Stomach smooth muscle (tissue), 2 donors: ENCODE data around the gene PRX.
A peak's percentile ranks its signal among the peaks of the same experiment; 100 is the strongest.

Experiments used
- H3K27ac ChIP-seq: one replicate; pipeline ENCODE4 v1.7.0; 2013; ENCODE audit warnings: mild to moderate bottlenecking, low read length, inconsistent platforms
- H3K27me3 ChIP-seq, 2 donors: one replicate each; pipeline ENCODE4 v1.7.0; 2013; ENCODE audit warnings: low read length in 2 of 2; ENCODE audit not compliant: insufficient read depth in 2 of 2, control insufficient read depth in 1 of 2
- H3K36me3 ChIP-seq, 2 donors: one replicate each; pipeline ENCODE4 v1.7.0; 2013; ENCODE audit warnings: low read length in 2 of 2; ENCODE audit not compliant: control insufficient read depth in 2 of 2, insufficient read depth in 2 of 2
- H3K4me1 ChIP-seq: one replicate; pipeline ENCODE4 v1.7.0; 2013; ENCODE audit warnings: low read length; ENCODE audit not compliant: control insufficient read depth, insufficient read depth
- H3K4me3 ChIP-seq, 2 donors: one replicate each; pipeline ENCODE4 v1.7.0; 2013; ENCODE audit warnings: low read length in 2 of 2
- H3K9ac ChIP-seq, 2 donors: one replicate each; pipeline ENCODE4 v1.7.0; 2013; ENCODE audit warnings: low read length in 2 of 2, mild to moderate bottlenecking in 1 of 2
- H3K9me3 ChIP-seq, 2 donors: one replicate each; pipeline ENCODE4 v1.7.0; 2013; ENCODE audit warnings: low read length in 2 of 2; ENCODE audit not compliant: control insufficient read depth in 2 of 2
- donor health status: healthy.
- donor health status: Pancreatic carcinoma.

The PRX gene

DNA sequence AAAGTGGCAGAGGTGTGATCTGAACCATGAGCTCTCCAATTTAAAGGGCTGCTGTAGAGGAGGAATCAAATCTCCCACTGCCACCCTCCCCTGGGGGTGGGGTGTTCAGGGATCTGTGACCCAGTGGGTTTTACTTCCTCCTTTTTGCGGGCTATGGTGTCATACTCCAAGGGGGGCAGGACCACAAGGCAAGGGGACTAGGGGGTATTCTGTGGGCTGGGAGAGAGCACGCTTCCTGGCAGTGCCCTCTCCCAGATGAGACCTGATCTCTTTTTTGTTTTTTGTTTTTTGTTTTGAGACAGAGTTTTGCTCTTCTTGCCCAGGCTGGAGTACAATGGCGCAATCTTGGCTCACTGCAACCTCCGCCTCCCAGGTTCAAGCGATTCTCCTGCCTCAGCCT, 54.4 kb downstream of the PRX start:
- Histone ChIP-seq H3K4me1 (peaks cover 2% of the 10 kb centered on the region), H3K9me3 (no peaks in the 10 kb centered on the region), H3K4me3 (no peak overlapping the region), H3K27me3 (no peaks in the 10 kb centered on the region), H3K9ac (no peak overlapping the region), H3K36me3 (peaks cover 2 to 3% of the 10 kb centered on the region in 2 donors), H3K27ac (no peak overlapping the region)

DNA sequence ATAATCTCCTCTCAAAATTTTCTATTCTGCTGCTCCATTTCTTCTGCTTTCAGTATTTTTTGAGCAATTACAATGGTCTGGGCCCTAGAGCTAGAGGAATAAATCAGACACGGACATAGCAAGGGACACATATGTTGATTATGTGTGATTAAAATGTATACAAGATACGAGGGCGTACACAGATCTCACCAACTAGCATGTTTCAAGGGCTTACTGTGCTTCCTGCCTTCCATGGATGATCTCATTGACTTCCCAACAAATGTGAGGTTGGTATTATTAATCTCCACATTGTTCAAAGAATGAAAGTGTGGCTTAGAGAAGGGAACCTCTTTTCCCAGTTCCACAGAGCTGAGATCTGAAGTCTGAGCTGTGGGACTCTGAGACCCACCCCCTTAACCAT, 55.5 kb downstream of the PRX start:
- Histone ChIP-seq H3K27me3 (no peaks in the 10 kb centered on the region), H3K9me3 (no peaks in the 10 kb centered on the region), H3K27ac (no peak overlapping the region), H3K36me3 (peaks cover 2 to 3% of the 10 kb centered on the region in 2 donors), H3K9ac (no peak overlapping the region), H3K4me1 (peaks cover 2% of the 10 kb centered on the region), H3K4me3 (no peak overlapping the region)

DNA sequence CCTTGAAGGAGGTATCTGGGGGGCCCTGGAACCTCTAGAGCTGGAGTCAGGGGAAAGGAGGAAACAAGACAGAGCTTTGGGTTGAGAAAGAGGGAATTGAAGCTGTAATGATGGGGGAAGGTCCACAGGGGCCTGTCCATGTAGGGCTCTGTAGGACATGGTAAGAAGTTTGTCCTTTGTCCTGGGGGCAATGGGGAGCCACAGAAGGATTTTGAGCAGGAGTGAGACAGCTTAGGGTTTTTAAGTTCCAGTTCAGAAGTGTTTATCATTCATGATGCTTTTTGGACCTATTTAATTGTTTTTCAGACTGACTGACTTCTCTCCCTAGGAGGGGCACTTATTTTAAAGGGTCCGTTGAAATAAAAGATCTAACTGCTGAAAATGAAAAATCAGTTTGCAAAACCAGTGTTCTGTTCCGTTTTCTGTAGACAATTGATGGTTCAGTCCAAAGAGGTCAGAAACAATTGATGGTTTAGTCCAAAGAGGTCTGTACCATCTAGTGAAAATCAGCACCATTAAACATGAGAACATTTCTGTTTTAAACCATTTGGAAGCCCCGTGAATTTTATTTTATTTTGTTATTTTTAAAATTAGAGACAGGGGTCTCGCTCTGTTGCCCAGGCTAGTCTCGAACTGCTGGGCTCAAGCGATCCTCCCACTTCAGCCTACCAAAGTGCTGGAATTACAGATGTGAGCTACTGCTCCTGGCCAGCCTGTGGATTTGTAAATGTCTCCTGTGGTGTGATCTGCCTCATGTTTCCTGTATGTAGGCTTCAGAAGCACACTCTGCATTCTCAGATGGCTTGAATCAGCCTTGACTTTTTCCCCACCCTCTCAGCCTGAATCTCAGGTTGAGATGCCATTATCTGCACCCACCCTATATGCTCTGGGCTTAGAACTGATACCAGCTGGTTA, 56.2 kb downstream of the PRX start:
- Histone ChIP-seq H3K4me1 (peaks cover 2% of the 10 kb centered on the region), H3K9ac (peak overlapping the region in 1 of 2 donors; percentile 42), H3K4me3 (no peak overlapping the region), H3K36me3 (peaks cover 0 to 2% of the 10 kb centered on the region in 2 donors), H3K9me3 (no peaks in the 10 kb centered on the region), H3K27ac (no peak overlapping the region), H3K27me3 (no peaks in the 10 kb centered on the region)

DNA sequence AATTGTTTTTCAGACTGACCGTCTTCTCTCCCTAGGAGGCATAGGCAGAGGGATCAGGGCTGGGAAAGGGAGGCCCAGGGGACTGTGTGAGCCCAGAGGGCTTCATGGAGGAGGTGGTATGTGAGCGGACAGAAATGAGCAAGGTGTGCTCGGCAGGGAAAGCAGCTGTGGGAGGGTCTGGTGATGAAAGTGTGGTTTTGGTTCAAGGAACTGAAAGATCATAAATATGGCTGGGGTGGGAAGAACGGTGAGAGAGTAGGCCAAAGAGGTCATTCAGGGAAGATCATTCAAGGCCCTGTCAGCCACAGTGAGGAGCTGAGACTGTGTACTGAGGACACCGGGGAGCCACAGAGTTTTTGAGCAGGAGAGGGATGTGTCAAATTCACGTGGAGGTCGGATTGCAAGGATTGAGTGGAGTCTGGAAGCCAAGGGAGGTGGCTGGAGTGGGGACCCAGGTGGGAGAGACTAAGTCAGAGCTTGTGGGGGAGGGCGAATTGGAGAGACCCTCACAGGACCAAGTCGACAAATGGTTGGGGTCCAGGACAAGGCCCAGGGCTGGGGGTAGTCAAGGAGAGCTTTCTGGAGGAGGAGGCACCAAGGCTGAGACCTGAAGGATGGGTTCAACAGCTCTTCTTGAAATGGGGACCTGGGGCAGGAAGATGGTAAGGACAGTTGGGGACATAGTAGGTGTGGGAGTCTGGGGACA, 57.0 kb downstream of the PRX start:
- Histone ChIP-seq H3K27ac (no peak overlapping the region), H3K36me3 (peaks cover 0 to 2% of the 10 kb centered on the region in 2 donors), H3K27me3 (no peaks in the 10 kb centered on the region), H3K9ac (peak overlapping the region in 1 of 2 donors; percentile 42), H3K4me1 (peaks cover 2% of the 10 kb centered on the region), H3K9me3 (no peaks in the 10 kb centered on the region), H3K4me3 (no peak overlapping the region)

DNA sequence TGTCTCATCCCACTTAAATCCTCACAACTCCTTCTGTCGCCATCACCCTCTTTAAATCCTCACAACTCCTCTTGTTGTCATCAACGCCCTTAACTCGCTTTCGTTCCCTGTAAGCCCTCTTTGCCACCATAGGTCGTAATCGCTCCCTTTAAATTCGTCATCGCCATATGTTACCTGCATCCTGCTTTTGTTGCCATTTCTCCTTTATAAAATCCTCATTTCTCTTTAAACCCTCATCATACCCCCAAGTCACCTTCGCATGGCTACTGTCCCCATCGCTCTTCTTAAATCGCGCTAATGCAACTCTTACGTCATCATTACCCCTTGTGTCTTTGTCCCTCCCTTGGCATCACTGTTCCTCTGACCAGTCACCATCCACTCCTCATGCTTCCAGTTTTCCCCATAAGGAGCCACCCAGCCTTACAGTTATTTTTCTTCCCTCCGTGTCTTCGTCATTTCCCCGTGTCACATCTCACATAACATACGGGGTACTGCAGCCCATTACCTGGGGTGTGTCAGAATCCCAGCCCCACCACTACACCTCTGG, 64.1 kb downstream of the PRX start:
- peak overlapping the region; percentile 77 to 86 for H3K9ac ChIP-seq
- H3K4me3 ChIP-seq, result peak overlapping the region; percentile 91 to 92
- H3K36me3 ChIP-seq, result no peaks in the 10 kb centered on the region
- H3K4me1 ChIP-seq, result peaks cover 18% of the 10 kb centered on the region
- H3K9me3 ChIP-seq, result no peaks in the 10 kb centered on the region
- peak overlapping the region; percentile 46 for H3K27ac ChIP-seq
- H3K27me3 ChIP-seq, result no peaks in the 10 kb centered on the region

DNA sequence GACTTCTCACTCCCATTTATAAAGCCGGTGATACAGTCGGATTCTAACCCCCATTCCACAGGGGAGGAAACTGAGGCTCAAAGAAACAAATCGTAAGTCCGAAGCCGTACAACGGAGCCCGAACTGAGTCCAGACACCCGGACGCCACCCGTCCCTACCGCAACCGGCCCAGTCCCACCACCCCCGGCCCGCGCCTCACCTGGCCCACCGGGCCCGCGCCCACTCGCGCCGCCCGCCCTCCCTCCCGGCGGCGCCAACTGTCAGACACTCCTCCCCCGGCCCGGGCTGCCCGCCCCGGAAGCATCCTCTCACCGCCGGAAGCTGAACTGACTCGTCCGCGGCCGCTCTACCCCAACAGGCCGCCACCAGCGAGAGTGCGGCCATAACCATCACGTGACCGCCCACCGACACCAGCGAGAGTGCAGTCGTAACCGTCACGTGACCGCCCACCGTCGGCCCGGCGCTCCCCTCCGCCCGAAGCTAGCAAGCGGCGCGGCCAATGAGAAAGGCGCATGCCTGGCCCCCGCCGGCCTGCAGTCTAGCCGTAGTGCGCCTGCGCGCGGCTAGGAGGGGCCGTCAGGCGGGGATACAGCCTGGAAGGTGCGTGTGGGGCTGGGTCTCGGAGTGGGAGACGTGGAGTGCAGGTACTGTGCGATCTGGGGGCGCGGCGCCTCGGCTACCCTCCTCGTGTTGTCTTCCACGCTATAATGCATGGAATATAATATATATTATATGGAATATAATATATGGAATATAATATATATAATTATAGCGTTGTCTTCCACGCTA, 64.9 kb downstream of the PRX start, which contains the start of the genes C19orf47 and PLD3:
Gene C19orf47, minus strand, starts transcription at position 273 of the 789 bp plus-strand sequence. CDS start 6,540 bp downstream, outside the sequence.
Gene PLD3, plus strand, starts transcription at position 571 of the 789 bp plus-strand sequence. CDS start 17,789 bp downstream, outside the sequence.
- Histone ChIP-seq H3K4me1 (peaks cover 18% of the 10 kb centered on the region), H3K27ac (peak within 1 kb of the TSS; percentile 53), H3K9ac (peak within 1 kb of the TSS; percentile 91 to 98), H3K9me3 (no peaks in the 10 kb centered on the region), H3K36me3 (no peaks in the 10 kb centered on the region), H3K4me3 (peak within 1 kb of the TSS; percentile 91 to 98), H3K27me3 (no peaks in the 10 kb centered on the region)

DNA sequence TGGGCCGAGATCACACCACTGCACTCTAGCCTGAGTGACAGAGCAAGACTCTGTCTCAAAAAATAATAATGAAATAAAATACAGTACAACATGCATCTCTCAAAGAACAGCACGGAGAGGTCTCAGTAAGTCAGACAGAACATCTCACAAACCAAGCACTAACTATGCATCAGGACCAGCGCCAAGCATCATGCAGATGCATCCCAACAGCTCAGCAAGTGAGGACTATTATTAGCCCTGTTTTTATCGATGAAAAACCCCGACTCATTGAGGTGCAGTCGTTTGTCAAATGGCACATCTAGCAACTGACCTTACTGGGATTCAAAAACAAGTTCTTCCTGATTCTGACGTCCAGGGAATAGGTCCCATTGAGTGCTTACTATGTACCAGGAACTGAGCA, 68.8 kb downstream of the PRX start:
- H3K9me3 ChIP-seq, result no peaks in the 10 kb centered on the region
- H3K27me3 ChIP-seq, result no peaks in the 10 kb centered on the region
- peaks cover 0 to 2% of the 10 kb centered on the region in 2 donors for H3K36me3 ChIP-seq
- no peak overlapping the region for H3K9ac ChIP-seq
- peaks cover 23% of the 10 kb centered on the region for H3K4me1 ChIP-seq
- H3K4me3 ChIP-seq, result no peak overlapping the region
- no peak overlapping the region for H3K27ac ChIP-seq
